Stimulated activated CD4-positive, alpha-beta T cell treated with anti-CD3 and anti-CD28 coated beads, Interleukin-2, amount 100 ng/mL, for 24 hours (primary cell): Measurements from ENCODE around the gene TEKT2.

ENCODE experiments used
- DNase-seq, 2 donors: peaks; one replicate each; pipeline ENCODE4 v3.0.0-alpha.2; 2020

TEKT2 gene

DNA sequence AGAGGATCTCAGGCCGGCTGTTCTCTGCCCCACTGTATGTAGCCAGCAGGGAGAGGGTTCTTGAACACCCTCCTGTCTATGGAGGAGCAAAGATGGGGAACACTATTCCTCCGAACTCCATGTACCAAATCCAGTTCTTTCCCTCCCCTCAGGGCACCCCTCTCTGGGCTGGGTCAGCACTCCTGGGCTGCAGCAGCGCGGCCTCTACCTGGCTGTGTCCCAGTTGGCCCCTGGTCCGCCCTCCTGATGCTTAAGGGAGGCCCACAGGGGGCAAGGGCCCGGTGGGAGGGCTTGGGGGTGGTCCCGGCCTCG, 4.3 kb downstream of the TEKT2 start:
- no peak for DNase-seq

DNA sequence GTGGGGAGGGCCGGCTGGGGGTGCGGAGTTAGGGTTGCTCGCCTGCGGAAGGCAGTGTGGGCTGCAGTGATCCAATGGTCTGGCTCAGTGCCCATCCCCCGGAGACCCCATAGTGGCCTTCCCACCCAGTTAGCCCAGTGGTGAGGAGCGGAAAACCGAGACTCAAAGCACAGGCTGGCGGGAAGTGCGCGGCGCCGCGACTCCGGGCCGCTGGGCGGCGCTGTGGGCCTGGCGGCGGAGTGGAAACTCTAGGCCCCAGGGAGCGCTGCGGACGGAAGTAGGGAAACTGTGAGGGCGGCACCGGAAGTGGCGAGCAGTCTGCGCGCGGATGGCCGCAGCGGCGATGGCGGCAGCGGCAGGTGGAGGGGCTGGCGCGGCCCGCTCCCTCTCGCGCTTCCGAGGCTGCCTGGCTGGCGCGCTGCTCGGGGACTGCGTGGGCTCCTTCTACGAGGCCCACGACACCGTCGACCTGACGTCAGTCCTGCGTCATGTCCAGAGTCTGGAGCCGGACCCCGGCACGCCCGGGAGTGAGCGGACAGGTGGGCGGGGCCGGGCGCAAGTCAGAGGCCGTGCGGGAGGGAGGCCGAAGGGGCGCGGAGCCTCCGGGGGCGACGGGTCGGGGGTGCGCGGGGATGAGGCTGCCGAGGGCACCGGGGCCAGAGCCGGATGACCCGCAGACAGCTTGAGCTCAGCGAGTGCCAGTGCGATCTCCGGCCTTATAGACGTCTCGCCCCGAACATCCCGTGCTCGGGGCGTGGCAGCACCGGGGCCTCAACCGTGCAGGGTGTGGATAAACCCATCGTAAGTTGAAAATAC, 4.9 kb downstream of the TEKT2 start, which contains the start of gene ADPRS:
Gene ADPRS, plus strand, starts transcription at position 316 of the 816 bp plus-strand sequence. Its CDS starts 13 bp downstream, at position 329.
- peak; percentile 93 for DNase-seq

DNA sequence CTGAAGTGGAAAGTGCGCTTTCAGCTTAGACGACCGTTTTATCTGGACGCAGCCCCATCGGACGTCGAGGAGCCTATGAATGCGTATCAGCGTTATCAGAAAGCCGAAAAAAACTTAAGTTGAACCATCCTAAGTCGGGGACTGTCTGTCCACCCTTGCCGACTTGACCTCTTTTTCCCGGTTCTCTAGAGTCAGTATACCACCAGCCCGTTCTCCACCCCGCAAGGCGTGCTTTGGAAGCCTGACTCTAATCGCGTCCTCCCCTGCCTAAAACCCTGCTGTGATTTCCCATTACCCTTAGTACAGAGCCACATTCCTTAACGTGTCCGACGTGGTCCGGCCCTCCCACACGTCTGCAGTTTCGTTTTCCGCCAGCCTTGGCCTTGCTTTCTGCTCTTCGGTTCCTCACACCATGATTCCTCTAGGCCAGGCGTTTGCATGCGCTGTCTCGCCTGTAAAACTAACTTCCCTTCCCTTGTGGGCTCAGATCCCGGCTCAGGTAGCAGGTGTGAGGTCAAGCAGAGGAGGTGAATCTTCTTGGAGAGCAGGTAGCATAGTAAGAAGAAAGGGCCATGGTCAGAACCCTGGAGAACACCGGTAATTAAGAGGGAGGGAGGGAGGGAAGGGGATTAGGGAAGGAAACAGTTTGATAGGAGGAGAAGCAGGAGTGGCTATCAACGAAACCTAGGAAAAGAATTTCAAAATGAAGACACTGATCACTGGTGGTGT, 5.7 kb downstream of the TEKT2 start:
- peak in 1 of 2 donors; percentile 16 for DNase-seq

DNA sequence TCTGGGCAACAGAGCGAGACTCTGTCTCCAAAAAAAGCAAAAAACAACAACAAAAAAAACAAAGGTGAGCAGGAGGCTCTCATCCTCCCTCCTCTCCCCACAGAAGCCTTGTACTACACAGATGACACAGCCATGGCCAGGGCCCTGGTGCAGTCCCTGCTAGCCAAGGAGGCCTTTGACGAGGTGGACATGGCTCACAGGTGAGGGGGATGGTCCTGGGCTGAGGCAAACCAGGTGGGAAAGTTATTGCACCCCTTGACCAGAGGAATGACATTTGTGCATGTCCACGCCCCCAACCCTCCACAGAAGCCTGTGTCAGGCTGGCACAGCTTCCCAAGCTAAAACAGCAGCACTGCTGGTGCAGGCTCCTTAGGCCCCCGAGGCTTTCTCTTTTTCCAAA, 7.2 kb downstream of the TEKT2 start:
- peak in 1 of 2 donors; percentile 9 for DNase-seq

DNA sequence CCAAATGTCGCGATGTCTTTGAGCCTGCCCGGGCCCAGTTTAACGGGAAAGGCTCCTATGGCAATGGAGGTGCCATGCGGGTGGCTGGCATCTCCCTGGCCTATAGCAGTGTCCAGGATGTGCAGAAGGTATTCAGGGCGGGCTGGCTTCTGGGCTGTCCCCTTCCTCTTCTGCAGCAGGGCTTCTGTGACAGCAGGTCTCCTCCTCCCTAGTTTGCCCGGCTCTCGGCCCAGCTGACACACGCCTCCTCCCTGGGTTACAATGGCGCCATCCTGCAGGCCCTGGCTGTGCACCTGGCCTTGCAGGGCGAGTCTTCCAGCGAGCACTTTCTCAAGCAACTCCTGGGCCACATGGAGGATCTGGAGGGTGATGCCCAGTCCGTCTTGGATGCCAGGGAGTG, 7.8 kb downstream of the TEKT2 start:
- peak in 1 of 2 donors; percentile 16 for DNase-seq

DNA sequence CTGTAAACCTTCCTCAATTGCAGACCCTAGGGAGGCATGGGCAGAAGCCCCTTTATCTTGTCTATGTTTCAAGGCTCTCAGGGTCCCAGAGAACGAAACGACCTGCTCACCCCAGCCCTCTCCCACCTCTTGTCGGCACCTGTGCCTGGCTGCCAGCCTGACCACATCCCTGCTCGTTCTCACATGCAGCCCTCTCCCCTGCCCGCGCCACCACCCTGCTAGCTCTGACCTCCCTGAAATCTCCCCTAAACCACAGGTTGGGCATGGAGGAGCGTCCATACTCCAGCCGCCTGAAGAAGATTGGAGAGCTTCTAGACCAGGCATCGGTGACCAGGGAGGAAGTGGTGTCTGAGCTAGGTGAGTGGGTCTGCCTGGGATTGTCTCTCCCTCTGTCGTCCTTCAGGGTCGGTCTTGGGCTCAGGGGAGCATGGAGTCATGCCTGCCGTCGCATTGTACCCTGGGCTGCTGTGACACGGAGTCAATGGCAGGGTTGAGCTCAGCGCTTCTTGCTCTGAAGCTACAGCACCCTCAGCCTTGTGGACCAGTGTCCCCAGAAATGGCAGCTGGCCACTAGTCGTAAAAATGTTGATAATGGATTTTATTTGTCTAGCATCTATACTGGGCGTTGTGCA, 8.4 kb downstream of the TEKT2 start:
- peak in 1 of 2 donors; percentile 12 for DNase-seq

DNA sequence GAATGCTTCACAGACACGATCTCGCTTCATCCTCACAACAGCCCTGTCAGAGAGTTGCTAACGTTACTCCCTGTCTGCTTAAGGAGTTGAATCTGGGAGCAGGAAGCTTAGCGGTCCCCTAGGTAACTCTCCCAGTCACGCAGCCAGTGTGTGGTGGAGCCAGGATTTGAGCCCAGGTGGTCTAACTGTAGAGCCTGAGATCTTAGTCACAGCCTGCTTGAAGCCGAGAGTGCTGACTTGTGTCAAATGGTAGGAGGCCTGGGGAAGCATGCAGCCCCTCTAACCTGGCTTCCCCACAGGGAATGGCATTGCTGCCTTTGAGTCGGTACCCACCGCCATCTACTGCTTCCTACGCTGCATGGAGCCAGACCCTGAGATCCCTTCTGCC, 8.9 kb downstream of the TEKT2 start:
- peak in 1 of 2 donors; percentile 16 for DNase-seq

DNA sequence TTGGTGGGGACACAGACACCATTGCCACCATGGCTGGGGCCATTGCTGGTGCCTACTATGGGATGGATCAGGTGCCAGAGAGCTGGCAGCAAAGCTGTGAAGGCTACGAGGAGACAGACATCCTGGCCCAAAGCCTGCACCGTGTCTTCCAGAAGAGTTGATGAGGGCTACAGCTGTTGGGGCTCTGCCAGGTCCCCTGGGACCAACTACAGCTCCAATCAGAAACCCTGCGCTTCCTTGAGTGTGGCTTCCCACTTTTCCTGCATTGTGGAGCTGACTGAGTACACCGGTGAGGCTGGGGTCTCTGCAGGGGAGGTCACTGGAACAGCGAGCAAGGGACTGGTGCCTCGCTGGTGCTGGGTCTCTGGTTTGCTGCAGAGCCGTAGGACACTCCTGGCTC, 9.3 kb downstream of the TEKT2 start:
- no peak for DNase-seq

DNA sequence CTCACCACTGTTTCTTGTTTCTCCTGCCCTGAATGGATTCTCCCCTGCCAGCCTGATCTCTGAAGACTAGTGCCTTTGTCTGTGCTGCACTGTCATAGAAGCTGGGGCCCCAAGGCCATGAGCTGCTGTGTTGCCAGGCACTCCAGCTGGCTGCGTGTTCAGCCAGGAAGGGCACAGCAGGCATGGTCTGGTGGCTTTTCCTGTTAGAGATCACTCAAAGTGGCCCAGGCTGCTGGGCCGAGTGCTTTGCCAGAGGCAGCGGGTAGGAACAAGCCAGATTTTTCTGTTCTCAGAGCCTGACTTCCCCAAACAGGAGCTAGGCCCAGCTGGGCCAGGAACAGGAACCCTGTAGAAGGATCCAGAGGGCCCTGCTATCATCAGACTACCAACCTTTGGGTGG, 10.0 kb downstream of the TEKT2 start:
- DNase-seq, result no peak

DNA sequence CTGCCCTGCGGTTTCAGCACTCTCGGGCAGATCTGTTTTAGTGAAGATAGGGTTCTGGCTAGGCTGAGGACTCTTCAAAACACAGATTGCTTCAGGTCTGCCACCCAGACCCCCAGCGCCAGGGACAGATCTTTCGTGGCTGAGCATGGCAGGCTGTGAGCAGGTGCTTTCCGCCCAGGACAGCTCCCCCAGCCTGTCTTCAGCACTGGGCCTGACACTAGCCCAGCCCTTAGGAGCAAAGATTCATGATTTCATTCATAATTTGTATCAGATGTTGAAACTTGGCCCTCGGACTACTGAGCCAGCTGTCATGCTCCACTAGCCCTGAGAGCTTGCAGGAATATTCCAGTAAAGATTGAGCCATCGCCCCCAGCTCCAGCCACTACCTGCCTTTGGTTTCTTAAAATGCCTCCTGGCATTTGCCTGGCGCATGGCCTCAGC, 10.7 kb downstream of the TEKT2 start:
- no peak for DNase-seq

DNA sequence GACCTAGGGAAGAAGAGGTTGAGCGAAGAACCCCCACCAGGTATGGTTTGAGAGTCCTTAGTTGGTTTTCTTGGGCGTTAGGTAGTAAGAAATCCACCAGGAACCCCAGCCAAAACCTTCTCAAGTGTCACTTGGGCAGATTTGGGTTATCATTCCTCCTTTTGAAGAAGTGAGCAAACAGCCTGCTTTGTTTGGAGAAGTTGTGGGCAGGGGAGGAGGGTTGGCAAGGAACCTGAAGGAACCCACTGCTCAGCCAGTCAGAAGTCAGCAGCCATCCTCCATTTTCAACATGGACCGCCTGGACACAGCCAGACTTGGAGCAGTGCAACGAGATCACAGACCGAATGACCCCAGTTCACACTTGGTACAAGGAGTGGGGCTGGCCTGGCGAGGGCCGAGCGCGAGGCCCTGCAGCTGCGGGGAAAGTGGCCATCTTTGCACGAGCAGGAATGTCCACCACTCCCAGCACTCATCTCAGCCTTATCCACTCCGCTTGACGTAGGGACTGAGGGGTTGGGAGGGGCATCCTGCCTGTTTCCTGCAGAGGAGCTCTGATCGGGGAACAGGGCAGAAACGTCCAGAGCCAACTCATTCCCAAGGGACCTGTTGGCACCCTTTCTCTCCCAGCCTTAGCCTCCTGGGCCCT, 12.0 kb downstream of the TEKT2 start:
- DNase-seq, result no peak

DNA sequence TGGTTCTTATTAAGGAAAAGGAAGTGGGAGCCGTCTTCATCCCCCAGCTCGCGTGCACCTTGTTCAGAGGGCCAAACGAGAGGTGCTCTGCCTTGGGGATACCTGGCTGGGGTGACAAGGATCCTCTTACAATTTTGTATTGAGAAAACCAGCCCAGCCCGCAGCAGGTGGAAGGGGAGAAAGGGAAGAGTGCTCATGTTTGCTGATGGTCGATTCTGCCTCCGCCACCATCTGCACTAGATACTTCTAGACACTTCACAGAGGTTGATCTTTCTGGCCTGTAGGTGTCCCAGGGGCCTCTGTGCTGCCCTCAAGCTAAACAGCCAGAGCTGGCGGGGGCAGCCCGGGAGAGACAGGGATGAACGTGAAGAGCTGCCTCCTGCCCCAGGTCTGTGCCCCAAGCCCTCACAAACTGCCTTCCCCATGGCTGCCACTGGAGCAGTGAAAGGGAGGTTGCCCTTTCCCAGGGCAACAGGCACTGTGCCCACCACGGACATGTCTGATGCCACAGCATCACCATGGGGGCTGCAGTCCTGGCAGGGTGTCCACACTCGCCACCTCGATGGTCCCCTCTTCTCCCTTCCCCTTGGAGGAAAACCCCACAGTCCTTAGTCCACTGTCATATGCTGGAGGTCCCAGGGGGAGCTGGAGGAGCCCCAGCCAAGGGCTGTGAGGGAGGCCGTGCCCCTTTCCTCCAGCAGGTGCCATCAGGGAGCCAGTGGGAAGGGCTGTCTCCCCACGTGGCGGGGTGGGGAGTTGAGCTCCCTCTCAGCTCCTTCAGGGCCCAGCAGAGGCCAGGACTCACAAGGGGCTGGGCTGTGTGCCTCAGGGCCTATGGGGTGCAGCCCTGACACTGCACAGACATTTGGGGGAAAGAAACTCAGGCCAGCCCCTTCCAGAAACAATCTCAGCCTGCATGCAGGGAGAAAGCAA, 12.9 kb downstream of the TEKT2 start:
- peak in 1 of 2 donors; percentile 21 for DNase-seq

DNA sequence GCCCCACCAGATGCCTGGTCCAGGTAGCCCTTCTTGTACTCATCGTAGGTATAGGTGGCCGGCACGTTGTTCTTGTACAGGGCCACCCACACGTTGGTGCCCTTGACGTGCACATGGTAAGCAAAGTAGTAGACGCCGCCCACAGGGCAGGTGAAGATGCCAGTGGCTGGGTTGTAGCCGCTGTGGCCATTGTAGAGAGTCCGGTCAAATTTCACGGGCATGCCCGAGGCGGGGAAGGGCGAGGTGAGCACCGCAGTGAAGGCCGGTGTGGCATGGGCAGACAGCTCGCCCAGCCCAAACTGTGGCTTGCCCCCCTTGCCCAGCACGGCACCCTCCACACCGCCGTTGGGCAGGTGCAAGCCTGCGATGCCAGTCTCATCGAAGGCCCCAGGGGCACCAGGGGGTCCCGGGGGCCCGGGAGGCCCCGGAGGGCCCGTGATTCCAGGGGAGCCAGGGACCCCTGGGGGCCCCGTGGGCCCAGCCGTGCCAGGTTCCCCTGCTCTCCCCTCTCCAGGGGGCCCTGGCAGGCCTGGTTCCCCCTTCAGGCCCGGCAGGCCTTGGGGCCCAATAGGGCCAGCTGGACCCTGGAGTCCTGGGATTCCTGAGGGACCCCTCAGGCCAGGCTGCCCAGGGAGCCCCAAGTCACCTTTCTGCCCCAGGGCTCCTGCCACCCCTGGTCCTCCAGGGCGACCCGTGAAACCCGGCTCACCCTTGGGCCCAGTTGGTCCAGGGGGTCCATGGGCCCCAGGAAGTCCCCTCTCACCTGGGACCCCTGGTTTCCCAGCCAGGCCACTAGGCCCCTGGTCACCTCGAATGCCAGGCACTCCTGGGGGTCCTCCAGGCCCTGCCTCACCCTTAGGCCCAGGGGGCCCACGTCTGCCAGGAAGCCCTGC, 14.0 kb downstream of the TEKT2 start:
- DNase-seq, result no peak

DNA sequence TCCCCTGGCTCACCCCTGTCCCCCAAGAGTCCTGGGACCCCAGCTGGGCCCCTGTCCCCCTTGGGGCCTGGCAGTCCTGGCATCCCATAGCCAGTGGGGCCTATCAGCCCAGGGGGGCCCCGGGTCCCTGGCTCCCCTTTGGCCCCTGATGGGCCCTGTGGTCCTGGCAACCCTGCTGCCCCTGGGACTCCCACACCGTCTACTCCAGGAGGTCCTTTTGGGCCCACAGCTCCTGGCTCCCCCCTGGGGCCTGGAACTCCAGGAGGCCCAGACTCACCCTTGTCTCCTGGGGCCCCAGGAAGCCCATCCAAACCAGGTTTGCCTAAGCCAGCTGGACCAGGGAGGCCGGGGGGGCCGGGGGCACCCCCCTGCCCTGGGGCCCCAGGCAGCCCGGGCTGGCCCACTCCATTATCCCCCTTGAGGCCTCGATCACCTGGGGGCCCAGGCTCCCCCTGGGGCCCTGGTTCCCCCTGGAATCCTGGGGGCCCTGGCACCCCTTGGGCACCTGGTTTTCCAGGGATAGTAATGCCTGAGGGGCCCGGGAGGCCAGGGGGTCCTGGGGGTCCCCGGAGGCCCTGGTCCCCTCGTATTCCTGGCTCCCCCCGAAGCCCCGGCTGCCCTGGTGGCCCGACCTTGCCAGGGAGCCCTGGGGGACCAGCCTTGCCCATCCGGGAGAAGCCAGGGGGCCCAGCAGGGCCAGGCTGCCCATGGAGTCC, 14.9 kb downstream of the TEKT2 start:
- no peak for DNase-seq

DNA sequence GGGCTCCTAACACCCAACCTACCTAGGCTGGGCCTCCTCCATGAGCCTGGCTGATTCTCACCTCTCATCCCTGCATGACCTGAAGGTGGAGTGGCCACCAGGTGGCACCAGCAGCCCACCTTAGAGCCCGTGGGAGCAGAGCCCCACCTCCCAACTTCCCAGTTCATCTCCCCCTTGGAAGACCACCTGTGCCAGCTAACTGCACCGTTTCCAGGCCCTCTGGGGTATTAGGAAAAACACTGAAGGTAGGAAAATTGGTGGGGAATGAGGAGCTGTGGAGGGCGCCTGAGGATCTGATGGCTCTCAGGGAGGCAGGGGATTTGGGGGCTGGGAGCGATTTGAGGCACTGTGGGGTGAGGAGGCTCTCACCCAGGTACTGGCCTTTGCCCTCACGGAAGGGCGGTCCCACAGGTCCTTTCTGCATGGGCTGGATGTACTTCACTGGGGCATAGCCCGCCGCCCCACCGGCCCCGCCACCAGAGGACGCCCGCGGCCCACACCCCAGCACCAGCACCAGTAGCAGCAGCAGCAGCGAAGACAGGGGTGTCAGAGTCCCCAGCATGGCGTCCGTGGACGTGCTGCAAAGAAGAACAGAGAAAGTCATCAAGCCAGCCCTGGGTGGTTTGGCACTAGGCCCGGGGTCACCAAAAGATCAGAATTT, 15.9 kb downstream of the TEKT2 start:
- DNase-seq, result peak; percentile 83

DNA sequence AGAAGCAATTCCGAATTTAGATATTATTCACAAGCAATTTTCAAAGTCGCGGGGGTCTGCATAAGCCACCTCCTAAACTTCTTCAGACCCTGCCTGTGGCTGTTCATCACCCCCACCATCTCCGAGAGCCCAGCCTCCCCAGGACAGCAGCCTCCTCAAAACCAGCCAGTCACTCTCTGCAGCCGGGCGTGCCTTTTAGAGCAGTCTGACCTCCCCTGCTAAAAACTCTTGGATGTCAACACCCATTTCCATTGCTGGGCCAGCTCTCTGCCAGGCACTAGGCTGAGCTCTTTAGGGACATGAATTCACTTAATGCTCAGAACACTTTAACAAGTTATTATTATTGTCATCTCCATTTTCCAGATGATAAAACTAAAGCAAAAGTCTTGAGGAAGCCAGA, 16.5 kb downstream of the TEKT2 start:
- DNase-seq, result no peak

DNA sequence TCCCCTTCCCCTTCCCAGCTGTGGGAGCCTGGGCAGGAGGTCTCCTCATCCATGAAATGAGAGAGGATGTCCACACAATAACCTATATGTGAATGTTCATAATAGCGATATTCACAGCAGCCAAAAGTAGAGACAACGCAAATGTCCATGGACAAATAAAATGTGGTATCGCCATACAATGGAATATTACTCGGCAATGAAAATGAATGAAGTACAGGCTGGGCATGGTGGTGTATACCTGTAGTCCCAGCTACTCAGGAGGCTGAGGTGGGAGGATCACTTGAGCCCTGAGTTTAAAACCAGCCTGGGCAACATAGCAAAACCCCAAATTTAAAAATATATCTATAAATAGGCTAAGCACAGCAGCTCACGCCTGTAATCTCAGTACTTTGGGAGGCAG, 17.7 kb downstream of the TEKT2 start:
- DNase-seq, result no peak

DNA sequence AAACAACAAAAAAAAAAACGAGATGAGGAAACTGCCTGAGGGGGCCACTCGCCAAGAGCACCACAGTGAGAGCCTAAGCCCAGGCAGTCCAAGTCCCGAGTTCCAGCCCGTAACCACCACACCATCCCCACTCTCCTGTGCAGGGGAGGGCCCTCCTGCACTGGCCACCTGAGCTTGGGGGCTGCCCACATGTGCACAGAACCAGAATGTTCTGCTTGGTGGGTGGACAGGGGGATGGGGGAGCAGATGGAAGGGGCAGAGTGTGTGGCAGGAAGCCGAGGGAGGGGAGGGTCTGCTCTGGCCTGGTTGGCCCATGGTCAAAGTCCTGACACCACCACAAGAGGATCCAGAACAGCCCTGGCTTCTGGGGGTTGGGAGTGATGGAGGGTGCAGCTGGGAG, 22.4 kb downstream of the TEKT2 start:
- DNase-seq, result no peak

DNA sequence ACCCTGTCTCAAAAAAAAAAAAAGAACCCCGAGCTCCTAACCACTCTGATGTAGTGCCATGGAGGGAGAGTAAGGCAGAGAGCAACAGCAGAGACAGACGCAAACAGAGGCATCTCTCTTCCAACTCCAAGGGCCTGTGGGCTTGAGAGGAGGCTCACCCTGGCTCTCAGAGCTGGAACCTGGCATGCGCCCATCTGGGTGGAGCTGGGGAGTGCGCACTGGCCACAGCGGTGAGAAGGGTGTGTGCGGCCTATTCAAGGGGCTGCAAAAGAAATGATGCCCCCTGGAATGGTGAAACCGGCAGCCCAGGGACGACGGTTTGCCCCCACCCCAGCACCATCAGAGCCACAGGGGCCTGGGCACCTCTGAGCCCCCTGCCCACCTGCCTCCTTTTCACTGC, 23.5 kb downstream of the TEKT2 start:
- no peak for DNase-seq

DNA sequence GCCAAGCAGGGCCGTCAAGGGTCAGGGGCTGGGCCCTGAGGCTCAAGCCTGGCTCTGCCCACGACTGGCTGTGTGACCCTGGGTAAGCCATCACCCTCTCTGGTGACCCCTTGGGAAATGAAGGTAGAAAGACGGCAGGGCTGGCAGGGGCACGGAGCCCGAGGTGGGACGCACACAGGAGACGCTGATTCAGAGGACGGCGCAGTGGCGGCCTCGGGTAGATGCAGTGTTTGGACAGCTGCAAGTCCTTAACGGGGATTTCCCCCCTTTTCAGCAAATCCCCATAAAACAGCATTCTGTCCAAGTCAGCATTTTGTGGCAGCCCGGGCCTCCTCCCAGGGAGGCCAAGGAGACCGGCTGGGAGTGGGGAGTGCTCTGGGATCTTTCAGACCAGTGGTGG, 24.4 kb downstream of the TEKT2 start:
- DNase-seq, result no peak
